Measurements from ENCODE around the gene SRD5A3.

DNA sequence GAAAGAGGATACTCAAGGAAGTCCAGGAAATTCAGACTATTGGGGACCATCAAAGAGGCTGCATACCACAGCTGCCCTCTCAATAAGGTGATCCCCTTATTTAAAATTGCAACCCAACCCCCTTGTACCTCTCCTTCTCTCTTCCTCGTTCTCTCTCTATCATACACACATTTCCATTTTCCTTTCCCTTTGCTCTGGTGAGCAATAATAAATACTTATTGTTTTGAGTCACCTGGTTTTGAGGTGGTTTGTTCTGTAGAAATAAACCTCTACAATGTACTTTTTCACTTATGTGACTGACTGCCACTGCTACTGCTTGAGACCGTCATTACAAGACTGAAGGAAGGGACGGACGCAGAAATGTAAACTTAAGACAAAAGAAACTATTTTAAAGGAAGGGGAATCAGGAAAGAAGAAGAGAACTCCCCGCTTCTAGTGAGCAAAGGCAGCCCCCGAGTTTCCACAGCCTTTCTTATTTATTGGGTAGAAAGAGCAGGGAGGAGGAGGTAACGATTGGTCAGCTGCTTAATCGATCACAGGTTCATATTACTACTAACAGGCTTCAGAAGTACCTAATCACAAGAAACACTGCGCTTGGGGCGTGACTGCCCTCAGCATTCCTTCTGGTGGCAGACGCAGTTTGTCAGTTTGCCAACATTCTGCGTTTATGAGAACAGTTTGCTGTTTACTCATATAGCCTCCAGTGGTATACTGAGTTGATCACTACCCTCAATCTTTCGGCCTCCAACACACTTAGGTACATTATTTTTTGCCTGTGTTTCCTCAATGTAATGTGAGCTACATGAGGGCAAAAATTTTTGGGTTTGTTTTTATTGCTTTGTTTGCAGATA is 32.8 kb downstream of the SRD5A3 start:
- TF ChIP-seq CEBPB (IDR thresholded peaks at IDR 0.05) = no peak
- TF ChIP-seq, protein P1, sequence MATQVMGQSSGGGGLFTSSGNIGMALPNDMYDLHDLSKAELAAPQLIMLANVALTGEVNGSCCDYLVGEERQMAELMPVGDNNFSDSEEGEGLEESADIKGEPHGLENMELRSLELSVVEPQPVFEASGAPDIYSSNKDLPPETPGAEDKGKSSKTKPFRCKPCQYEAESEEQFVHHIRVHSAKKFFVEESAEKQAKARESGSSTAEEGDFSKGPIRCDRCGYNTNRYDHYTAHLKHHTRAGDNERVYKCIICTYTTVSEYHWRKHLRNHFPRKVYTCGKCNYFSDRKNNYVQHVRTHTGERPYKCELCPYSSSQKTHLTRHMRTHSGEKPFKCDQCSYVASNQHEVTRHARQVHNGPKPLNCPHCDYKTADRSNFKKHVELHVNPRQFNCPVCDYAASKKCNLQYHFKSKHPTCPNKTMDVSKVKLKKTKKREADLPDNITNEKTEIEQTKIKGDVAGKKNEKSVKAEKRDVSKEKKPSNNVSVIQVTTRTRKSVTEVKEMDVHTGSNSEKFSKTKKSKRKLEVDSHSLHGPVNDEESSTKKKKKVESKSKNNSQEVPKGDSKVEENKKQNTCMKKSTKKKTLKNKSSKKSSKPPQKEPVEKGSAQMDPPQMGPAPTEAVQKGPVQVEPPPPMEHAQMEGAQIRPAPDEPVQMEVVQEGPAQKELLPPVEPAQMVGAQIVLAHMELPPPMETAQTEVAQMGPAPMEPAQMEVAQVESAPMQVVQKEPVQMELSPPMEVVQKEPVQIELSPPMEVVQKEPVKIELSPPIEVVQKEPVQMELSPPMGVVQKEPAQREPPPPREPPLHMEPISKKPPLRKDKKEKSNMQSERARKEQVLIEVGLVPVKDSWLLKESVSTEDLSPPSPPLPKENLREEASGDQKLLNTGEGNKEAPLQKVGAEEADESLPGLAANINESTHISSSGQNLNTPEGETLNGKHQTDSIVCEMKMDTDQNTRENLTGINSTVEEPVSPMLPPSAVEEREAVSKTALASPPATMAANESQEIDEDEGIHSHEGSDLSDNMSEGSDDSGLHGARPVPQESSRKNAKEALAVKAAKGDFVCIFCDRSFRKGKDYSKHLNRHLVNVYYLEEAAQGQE (IDR thresholded peaks at IDR 0.05; ENCODE audit: low read depth) = no peak
- 0 out of 2 replicates have a peak, but pooled peaks have one; percentile 11 for TF ChIP-seq TEAD4 (IDR thresholded peaks at IDR 0.05)
- TF ChIP-seq TAF1 (IDR thresholded peaks at IDR 0.05; ENCODE audit: low read depth) = no peak
- no peak for TF ChIP-seq EGR1 (IDR thresholded peaks at IDR 0.05)
- no peak for TF ChIP-seq YY1 (IDR thresholded peaks at IDR 0.05; ENCODE audit: low read depth)
- TF ChIP-seq, protein P2, sequence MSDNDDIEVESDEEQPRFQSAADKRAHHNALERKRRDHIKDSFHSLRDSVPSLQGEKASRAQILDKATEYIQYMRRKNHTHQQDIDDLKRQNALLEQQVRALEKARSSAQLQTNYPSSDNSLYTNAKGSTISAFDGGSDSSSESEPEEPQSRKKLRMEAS (IDR thresholded peaks at IDR 0.05) = no peak
- TF ChIP-seq RAD21 (IDR thresholded peaks at IDR 0.05; ENCODE audit: low read depth) = no peak
- TF ChIP-seq NFIC (IDR thresholded peaks at IDR 0.05) = no peak
- no peak for TF ChIP-seq FOXM1 (IDR thresholded peaks at IDR 0.05; ENCODE audit: borderline replicate concordance, low read depth)
- TF ChIP-seq EP300 (IDR thresholded peaks at IDR 0.05; ENCODE audit: borderline replicate concordance) = no peak
